ENCODE measurements around the gene OR2J3.

GRCh38 chr6:29082457-29082856 is 25.4 kb upstream of the OR2J3 start:
- no peak for TF ChIP-seq USF1 (CRISPR knock-in tag; IDR thresholded peaks at IDR 0.05)
- no peak for TF ChIP-seq CREB1 (CRISPR knock-in tag; IDR thresholded peaks at IDR 0.05)
- TF ChIP-seq NR1H2 (CRISPR knock-in tag; IDR thresholded peaks at IDR 0.05), result no peak
- TF ChIP-seq FOXP4 (CRISPR knock-in tag; IDR thresholded peaks at IDR 0.05), result no peak
- TF ChIP-seq CTCF (IDR thresholded peaks at IDR 0.05), result no peak
- TF ChIP-seq ZBTB21 (CRISPR knock-in tag; IDR thresholded peaks at IDR 0.05; ENCODE audit: borderline replicate concordance), result no peak
- no peak for TF ChIP-seq E2F1 (CRISPR knock-in tag; IDR thresholded peaks at IDR 0.05)
- TF ChIP-seq NFYB (CRISPR knock-in tag; conservative IDR thresholded peaks at IDR 0.05; ENCODE audit: low read depth), result no peak
- no peak for TF ChIP-seq E2F5 (CRISPR knock-in tag; IDR thresholded peaks at IDR 0.05)
- TF ChIP-seq IRF1 (CRISPR knock-in tag; IDR thresholded peaks at IDR 0.05), result no peak
